ENCODE data around the gene CDC42BPA.
"Not testable (repeated sequence)": the region's sequence is repeated elsewhere in the genome, so short reads cannot be mapped to it uniquely, and the experiment has no call there.

CDC42BPA gene

DNA sequence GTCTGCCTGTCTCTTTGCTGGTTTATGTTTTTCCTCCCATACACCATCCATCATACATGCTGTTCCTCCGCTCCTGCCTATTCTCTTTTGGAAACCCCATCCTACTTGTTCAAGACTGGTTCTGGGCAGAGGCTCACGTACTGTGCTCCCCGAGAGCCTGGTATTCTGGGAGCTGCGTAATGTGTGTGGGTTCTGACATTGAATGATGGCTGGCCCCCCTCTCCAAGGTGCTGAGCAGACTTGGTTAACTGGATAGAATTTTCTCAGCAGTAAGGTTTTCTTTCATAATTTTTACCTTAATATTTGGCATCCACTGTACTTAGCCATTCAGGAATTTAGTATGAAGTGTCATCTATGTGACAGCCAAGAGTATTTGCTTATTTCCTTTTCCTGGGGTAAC, 351.6 kb downstream of the CDC42BPA start:
- peaks cover 2 to 4% of the 10 kb centered on the region in 2 donors for H3K9me3 Mint-ChIP-seq

DNA sequence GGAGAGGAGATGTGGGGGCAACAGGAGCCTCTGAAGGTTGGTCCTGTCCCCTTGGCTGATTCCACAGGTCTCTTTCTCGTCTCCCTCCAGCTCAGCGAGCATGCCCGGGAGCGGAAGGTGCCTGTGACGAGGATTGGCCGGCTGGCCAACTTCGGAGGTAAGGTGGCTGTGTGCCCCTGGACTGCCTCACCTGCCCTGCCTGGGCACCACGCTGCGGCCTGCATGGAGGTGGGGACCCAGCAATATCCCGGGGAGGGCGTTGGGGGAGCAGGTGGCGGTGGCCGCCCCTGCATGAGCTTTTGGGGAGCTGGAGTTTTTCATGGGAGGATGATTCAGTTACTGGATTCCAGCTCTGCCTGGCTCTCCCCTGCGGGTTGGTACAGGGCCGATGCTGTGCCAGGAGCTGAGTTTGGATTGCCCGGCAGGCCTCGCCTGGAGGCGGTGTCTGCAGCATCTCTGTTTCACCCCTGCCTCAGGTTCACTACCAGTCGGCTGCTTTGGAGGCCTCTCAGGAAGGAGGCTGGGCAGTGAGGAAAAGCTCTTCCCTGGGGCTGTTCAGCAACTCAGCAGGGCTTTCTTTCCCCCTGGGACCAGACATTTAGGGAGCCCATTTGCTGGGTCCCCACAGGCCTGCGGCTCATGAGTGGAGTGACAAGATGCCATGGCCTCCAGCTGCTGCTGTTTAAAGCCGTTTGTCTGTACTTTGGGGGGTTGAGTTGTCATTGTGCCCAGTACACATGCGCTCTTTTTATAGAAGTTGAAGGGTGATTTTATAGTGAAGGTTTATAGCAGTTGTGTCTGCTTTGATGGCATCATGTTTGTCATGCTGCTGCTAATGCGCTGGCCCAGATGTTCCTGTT, 352.5 kb downstream of the CDC42BPA start:
- peak overlapping the region in 1 of 2 donors; percentile 46 for H3K27ac Mint-ChIP-seq
- no peak for ATAC-seq
- peaks cover 27% of the 10 kb centered on the region for H3K4me1 Mint-ChIP-seq
- DNase-seq = no peak
- H3K9me3 Mint-ChIP-seq = no peaks in the 10 kb centered on the region
- H3K27me3 Mint-ChIP-seq = no peaks in the 10 kb centered on the region
- H3K4me3 Mint-ChIP-seq = no peak overlapping the region

More for the DNA sequence above, 351.6 kb downstream of the CDC42BPA start:
- H3K4me1 Mint-ChIP-seq = peaks cover 21% of the 10 kb centered on the region
- H3K27me3 Mint-ChIP-seq = no peaks in the 10 kb centered on the region
- ATAC-seq (no peak), DNase-seq (no peak)
- H3K27ac Mint-ChIP-seq = peak overlapping the region in 1 of 2 donors; percentile 84
- H3K4me3 Mint-ChIP-seq = no peak overlapping the region

GRCh38 chr1:226964611-226965486, 353.4 kb downstream of the CDC42BPA start:
- Mint-ChIP-seq H3K4me1 (peaks cover 31% of the 10 kb centered on the region), H3K4me3 (no peak overlapping the region), H3K27ac (peak overlapping the region in 1 of 2 donors; percentile 38), H3K9me3 (peaks cover 0 to under 1% of the 10 kb centered on the region in 2 donors), H3K27me3 (no peaks in the 10 kb centered on the region)
- ATAC-seq (peak; percentile 22), DNase-seq (no peak)

DNA sequence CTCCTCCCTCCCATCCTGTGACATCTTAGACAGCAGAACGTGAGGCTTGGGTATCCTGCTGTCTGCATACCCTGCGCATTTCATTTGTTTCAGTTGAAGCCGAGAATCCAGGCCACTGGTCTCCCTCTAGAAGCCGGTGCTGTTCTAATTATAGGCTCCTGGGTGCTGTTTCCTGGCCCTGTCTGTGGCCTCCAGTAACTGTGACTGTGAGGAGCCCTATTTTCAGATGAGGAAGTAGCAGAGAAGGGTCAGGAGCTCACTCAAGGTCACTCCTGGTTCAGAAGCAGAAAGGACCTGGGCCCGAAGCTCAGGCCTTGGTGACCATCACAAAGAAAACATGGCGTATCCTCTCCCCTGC, 354.2 kb downstream of the CDC42BPA start:
- H3K4me1 Mint-ChIP-seq = peaks cover 37% of the 10 kb centered on the region
- H3K27me3 Mint-ChIP-seq = no peaks in the 10 kb centered on the region
- H3K27ac Mint-ChIP-seq = peak overlapping the region in 1 of 2 donors; percentile 91

GRCh38 chr1:226962421-226963391, 355.6 kb downstream of the CDC42BPA start:
- Mint-ChIP-seq H3K27ac (peak overlapping the region in 1 of 2 donors; percentile 33), H3K4me1 (peaks cover 51% of the 10 kb centered on the region), H3K9me3 (peaks cover 0 to 14% of the 10 kb centered on the region in 2 donors), H3K27me3 (no peaks in the 10 kb centered on the region), H3K4me3 (no peak overlapping the region)
- DNase-seq (no peak), ATAC-seq (no peak)

More for the DNA sequence above, 354.2 kb downstream of the CDC42BPA start:
- Mint-ChIP-seq H3K9me3 (peaks cover 0 to 8% of the 10 kb centered on the region in 2 donors), H3K4me3 (no peak overlapping the region)
- DNase-seq (no peak), ATAC-seq (no peak)

DNA sequence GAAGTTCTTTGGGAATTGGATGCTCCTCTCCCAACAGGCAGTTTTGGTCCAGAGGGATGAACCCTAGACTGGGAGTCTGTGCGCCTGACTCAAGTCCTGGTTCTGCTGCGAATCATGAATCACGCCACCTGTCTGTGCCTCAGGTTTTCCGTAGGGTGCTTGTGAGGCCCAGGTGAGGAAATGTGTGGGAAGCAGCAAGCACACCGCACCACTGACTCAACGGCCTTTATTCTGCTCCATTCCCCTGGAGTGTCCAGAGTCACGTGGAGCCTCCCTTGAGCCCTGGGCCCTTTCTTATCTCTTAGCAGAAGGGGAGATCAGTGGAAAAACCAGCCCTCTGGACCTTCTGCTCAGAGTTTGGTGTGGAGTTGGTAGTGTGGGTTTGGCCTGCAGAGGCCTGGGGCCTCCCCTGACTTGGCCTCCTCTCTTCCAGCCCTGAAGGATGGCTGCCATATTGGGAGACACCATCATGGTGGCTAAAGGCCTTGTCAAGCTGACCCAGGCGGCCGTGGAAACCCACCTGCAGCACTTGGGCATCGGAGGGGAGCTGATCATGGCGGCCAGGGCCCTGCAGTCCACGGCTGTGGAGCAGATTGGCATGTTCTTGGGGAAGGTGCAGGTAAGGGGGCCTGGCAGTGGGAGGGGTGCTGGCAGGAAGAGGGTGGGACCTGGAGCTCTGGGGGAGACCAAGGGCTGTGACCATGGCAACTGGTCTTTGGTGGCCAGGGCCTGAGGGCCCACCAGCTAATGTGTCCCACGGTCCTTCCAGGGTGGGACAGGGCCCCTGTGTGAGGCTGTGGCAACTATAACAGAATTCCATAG, 357.1 kb downstream of the CDC42BPA start:
- DNase-seq = no peak
- H3K9me3 Mint-ChIP-seq = peaks cover 4 to 24% of the 10 kb centered on the region in 2 donors
- H3K27me3 Mint-ChIP-seq = no peaks in the 10 kb centered on the region
- H3K4me1 Mint-ChIP-seq = peaks cover 47% of the 10 kb centered on the region
- no peak overlapping the region for H3K4me3 Mint-ChIP-seq
- no peak overlapping the region for H3K27ac Mint-ChIP-seq
- ATAC-seq = no peak

- Mint-ChIP-seq H3K4me1 (peaks cover 47% of the 10 kb centered on the region), H3K4me3 (no peak overlapping the region), H3K27ac (no peak overlapping the region), H3K27me3 (no peaks in the 10 kb centered on the region), H3K9me3 (peaks cover 4 to 32% of the 10 kb centered on the region in 2 donors)
- peak; percentile 44 for ATAC-seq
- no peak for DNase-seq
These were observed 358.0 kb downstream of the CDC42BPA start for GRCh38 chr1:226960256-226960655.

DNA sequence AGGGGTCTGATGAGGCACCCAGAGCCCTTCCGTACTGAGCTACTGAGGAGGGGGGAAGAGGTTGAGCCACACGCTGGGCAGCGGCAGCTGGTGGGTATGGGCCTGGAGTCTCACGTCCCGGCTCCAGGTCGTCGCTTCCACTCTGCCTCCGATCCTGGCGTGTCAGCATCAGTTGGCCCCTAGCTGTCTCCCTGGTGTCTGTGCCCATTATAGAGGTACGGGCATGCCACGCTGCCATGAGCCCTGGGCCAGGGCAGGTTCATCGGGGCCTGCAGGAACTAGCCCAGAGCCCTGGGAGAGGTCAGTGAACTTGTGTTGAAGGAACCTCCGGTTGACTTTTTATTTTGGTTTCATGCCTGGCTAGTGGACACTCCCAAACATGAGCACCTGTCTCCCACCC, 360.0 kb downstream of the CDC42BPA start:
- DNase-seq = no peak
- Mint-ChIP-seq H3K9me3 (peaks cover 4 to 39% of the 10 kb centered on the region in 2 donors), H3K4me3 (no peak overlapping the region), H3K27me3 (no peaks in the 10 kb centered on the region), H3K4me1 (peaks cover 55% of the 10 kb centered on the region), H3K27ac (no peak overlapping the region)
- no peak for ATAC-seq

GRCh38 chr1:226957714-226958113, 360.6 kb downstream of the CDC42BPA start:
- no peak for ATAC-seq
- peaks cover 52% of the 10 kb centered on the region for H3K4me1 Mint-ChIP-seq
- peaks cover 4 to 39% of the 10 kb centered on the region in 2 donors for H3K9me3 Mint-ChIP-seq
- H3K4me3 Mint-ChIP-seq = no peak overlapping the region
- DNase-seq = no peak
- no peaks in the 10 kb centered on the region for H3K27me3 Mint-ChIP-seq
- no peak overlapping the region for H3K27ac Mint-ChIP-seq

DNA sequence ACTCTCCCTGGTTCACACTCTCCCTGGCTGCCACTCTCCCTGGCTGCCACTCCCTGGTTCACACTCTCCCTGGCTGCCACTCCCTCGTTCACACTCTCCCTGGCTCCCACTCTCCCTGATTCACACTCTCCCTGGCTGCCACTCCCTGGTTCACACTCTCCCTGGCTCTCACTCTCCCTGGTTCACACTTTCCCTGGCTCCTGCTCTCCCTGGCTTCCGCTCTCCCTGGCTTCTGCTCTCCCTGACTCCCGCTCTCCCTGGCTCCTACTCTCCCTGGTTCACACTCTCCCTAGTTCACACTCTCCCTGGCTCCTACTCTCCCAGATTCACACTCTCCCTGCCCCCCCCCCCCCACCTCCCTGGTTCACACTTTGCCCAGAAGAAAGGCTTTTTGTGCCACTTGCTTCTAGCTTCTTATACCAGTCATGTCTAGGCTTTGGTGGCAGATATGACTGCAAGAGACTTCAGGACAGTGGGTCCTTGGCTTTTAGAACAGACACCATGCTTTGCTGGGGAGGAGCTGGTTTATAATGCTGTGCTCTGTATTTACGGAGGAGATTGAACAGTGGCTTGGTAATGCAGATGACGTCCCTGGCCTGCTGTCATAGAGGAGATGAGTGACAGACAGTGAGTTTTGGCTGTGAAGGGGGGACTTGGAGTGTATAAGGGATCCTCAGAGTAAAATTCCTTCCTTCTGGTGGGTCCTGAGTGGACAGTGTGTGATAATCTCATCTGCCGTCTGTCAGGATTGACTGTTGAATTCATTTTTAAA, 361.2 kb downstream of the CDC42BPA start:
- peaks cover 4 to 39% of the 10 kb centered on the region in 2 donors for H3K9me3 Mint-ChIP-seq
- no peak overlapping the region for H3K4me3 Mint-ChIP-seq
- no peaks in the 10 kb centered on the region for H3K27me3 Mint-ChIP-seq
- no peak overlapping the region for H3K27ac Mint-ChIP-seq
- peaks cover 52% of the 10 kb centered on the region for H3K4me1 Mint-ChIP-seq
- DNase-seq (no peak), ATAC-seq (no peak)

DNA sequence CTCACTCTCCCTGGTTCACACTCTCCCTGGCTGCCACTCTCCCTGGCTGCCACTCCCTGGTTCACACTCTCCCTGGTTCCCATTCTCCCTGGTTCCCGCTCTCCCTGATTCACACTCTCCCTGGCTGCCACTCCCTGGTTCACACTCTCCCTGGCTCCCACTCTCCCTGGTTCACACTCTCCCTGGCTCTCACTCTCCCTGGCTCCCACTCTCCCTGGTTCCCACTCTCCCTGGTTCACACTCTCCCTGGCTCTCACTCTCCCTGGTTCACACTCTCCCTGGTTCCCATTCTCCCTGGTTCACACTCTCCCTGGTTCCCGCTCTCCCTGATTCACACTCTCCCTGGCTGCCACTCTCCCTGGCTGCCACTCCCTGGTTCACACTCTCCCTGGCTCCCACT, 362.4 kb downstream of the CDC42BPA start:
- ATAC-seq, H3K4me3 Mint-ChIP-seq, H3K27me3 Mint-ChIP-seq, H3K27ac Mint-ChIP-seq, DNase-seq: not testable (repeated sequence)
- H3K4me1 Mint-ChIP-seq = peaks cover 54% of the 10 kb centered on the region
- peaks cover 4 to 39% of the 10 kb centered on the region in 2 donors for H3K9me3 Mint-ChIP-seq

DNA sequence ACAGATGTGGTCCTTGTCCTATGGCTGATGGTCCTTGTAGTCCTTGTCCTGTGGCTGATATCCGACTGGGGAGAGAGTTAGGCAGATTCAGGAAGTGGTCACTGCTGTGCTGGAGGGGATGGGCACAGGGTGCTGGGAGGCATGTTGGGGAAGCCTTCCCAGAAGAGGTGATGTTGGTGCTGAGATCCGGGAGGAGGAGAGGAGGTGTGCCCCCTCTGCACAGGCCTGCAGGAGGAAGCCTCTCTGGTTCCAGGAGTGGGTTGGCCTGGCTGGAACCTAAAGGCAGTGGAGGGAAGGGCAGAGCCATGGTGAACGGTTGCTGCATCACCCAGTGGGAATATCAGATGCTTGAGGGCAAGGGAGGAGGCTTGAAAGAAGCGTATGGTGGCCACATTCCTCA, 363.5 kb downstream of the CDC42BPA start:
- Mint-ChIP-seq H3K27ac (peak overlapping the region in 1 of 2 donors; percentile 2), H3K4me3 (no peak overlapping the region), H3K4me1 (peaks cover 57% of the 10 kb centered on the region), H3K9me3 (peaks cover 4 to 38% of the 10 kb centered on the region in 2 donors), H3K27me3 (no peaks in the 10 kb centered on the region)
- DNase-seq (no peak), ATAC-seq (no peak)

DNA sequence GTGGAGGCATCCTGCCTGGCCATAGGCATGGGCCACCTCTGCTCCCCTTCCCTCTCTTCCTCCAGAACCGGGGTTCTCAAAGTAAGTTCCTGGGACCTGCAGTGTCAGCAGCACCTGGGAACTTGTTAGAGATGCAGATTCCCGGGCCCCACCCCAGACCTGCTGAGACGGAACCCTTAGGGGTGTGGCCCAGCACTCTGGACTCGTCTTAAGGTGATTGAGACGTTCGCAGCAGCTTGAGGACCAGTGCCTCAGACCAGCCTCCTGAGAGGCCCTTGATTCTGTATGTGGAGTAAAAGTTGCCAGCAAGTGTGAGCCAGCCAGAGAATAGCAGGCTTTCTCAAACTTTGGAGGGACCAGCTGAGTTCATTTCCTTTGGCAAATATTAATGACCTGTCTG, 364.0 kb downstream of the CDC42BPA start:
- Mint-ChIP-seq H3K4me3 (no peak overlapping the region), H3K27ac (no peak overlapping the region), H3K4me1 (peaks cover 56% of the 10 kb centered on the region), H3K9me3 (peaks cover 4 to 34% of the 10 kb centered on the region in 2 donors), H3K27me3 (no peaks in the 10 kb centered on the region)
- DNase-seq (no peak), ATAC-seq (no peak)

All from stimulated activated naive CD8-positive, alpha-beta T cell treated with anti-CD3 and anti-CD28 coated beads, Interleukin-15, amount 100 ng/mL, for 72 hours (primary cell).